Activated naive CD8-positive, alpha-beta T cell treated with anti-CD3 and anti-CD28 coated beads for 36 hours (primary cell): ENCODE results near the gene FAM81A. TPM values are rescaled to one million over a fixed set of nuclear protein-coding genes. Genes with fewer than 3 reads are reported as not detected.
"Not testable (repeated sequence)": the region's sequence is repeated elsewhere in the genome, so short reads cannot be mapped to it uniquely, and the experiment has no call there.

ENCODE experiments used
- DNase-seq: peaks from one replicate; pipeline ENCODE4 v3.0.0; 2021
- H3K27ac Mint-ChIP-seq: one replicate; pipeline ENCODE4 v1.8.0; 2022; ENCODE audit warnings: mild to moderate bottlenecking, moderate library complexity, mixed read lengths
- H3K27me3 Mint-ChIP-seq: one replicate; pipeline ENCODE4 v1.8.0; 2022; ENCODE audit warnings: mild to moderate bottlenecking, mixed read lengths
- H3K36me3 Mint-ChIP-seq: one replicate; pipeline ENCODE4 v1.8.0; 2021; ENCODE audit warnings: mild to moderate bottlenecking, mixed read lengths
- H3K4me1 Mint-ChIP-seq: one replicate; pipeline ENCODE4 v1.8.0; 2021; ENCODE audit warnings: mixed read lengths
- H3K4me3 Mint-ChIP-seq: one replicate; pipeline ENCODE4 v1.8.0; 2022; ENCODE audit warnings: mild to moderate bottlenecking, moderate library complexity, mixed read lengths
- H3K9me3 Mint-ChIP-seq: one replicate; pipeline ENCODE4 v1.8.0; 2022; ENCODE audit warnings: mixed read lengths
- total RNA-seq, 2 experiments: library from RNA; stranded (reverse); gene quantifications; one replicate each; pipeline ENCODE4 v1.2.3, GENCODE V29; 2021

FAM81A gene
- total RNA-seq, 2 experiments from 2014 or later, result 1.3 to 1.6 TPM

GRCh38 chr15:59444081-59444835 lies 6.3 kb downstream of the FAM81A start:
- H3K27me3 Mint-ChIP-seq, result peaks cover 13% of the 10 kb centered on the region
- no peaks in the 10 kb centered on the region for H3K9me3 Mint-ChIP-seq
- H3K4me1 Mint-ChIP-seq, result no peaks in the 10 kb centered on the region
- no peak overlapping the region for H3K27ac Mint-ChIP-seq
- no peak overlapping the region for H3K4me3 Mint-ChIP-seq
- H3K36me3 Mint-ChIP-seq, result no peaks in the 10 kb centered on the region
- no peak for DNase-seq

- no peak for DNase-seq
- H3K27ac Mint-ChIP-seq, result no peak overlapping the region
- no peaks in the 10 kb centered on the region for H3K4me1 Mint-ChIP-seq
- no peaks in the 10 kb centered on the region for H3K9me3 Mint-ChIP-seq
- H3K4me3 Mint-ChIP-seq, result no peak overlapping the region
- H3K36me3 Mint-ChIP-seq, result no peaks in the 10 kb centered on the region
- H3K27me3 Mint-ChIP-seq, result peaks cover 5% of the 10 kb centered on the region
Observed at GRCh38 chr15:59444980-59445545, 7.1 kb downstream of the FAM81A start.

GRCh38 chr15:59446232-59446957 lies 8.4 kb downstream of the FAM81A start:
- no peak for DNase-seq
- Mint-ChIP-seq H3K27ac (no peak overlapping the region), H3K27me3 (no peaks in the 10 kb centered on the region), H3K9me3 (no peaks in the 10 kb centered on the region), H3K36me3 (no peaks in the 10 kb centered on the region), H3K4me1 (no peaks in the 10 kb centered on the region), H3K4me3 (no peak overlapping the region)

- no peaks in the 10 kb centered on the region for H3K27me3 Mint-ChIP-seq
- H3K36me3 Mint-ChIP-seq, result no peaks in the 10 kb centered on the region
- no peaks in the 10 kb centered on the region for H3K9me3 Mint-ChIP-seq
- no peak overlapping the region for H3K4me3 Mint-ChIP-seq
- H3K27ac Mint-ChIP-seq, result no peak overlapping the region
- DNase-seq, result no peak
- no peaks in the 10 kb centered on the region for H3K4me1 Mint-ChIP-seq
Observed at GRCh38 chr15:59447367-59447766, 9.4 kb downstream of the FAM81A start.

- Mint-ChIP-seq H3K9me3 (no peaks in the 10 kb centered on the region), H3K4me3 (no peak overlapping the region), H3K4me1 (no peaks in the 10 kb centered on the region), H3K27me3 (no peaks in the 10 kb centered on the region), H3K36me3 (no peaks in the 10 kb centered on the region), H3K27ac (no peak overlapping the region)
- no peak for DNase-seq
Observed at GRCh38 chr15:59448871-59449270, 10.9 kb downstream of the FAM81A start.

GRCh38 chr15:59453474-59454215 lies 15.7 kb downstream of the FAM81A start:
- Mint-ChIP-seq H3K4me3 (no peak overlapping the region), H3K27me3 (no peaks in the 10 kb centered on the region), H3K36me3 (no peaks in the 10 kb centered on the region)

GRCh38 chr15:59456114-59456513 lies 18.1 kb downstream of the FAM81A start:
- no peaks in the 10 kb centered on the region for H3K4me1 Mint-ChIP-seq
- H3K9me3 Mint-ChIP-seq, result peaks cover under 1% of the 10 kb centered on the region
- no peaks in the 10 kb centered on the region for H3K36me3 Mint-ChIP-seq
- H3K27ac Mint-ChIP-seq, result no peak overlapping the region
- no peak for DNase-seq
- H3K27me3 Mint-ChIP-seq, result no peaks in the 10 kb centered on the region
- H3K4me3 Mint-ChIP-seq, result no peak overlapping the region

More at GRCh38 chr15:59453474-59454215, 15.7 kb downstream of the FAM81A start:
- no peak for DNase-seq
- H3K27ac Mint-ChIP-seq, result no peak overlapping the region
- no peaks in the 10 kb centered on the region for H3K9me3 Mint-ChIP-seq
- no peaks in the 10 kb centered on the region for H3K4me1 Mint-ChIP-seq

GRCh38 chr15:59457103-59457502 lies 19.1 kb downstream of the FAM81A start:
- no peak for DNase-seq
- H3K36me3 Mint-ChIP-seq, result peaks cover 4% of the 10 kb centered on the region

GRCh38 chr15:59461521-59461920 lies 23.5 kb downstream of the FAM81A start:
- H3K4me1 Mint-ChIP-seq, result no peaks in the 10 kb centered on the region
- H3K9me3 Mint-ChIP-seq, result peaks cover 19% of the 10 kb centered on the region
- H3K27me3 Mint-ChIP-seq, result peaks cover 8% of the 10 kb centered on the region
- DNase-seq, result no peak
- H3K36me3 Mint-ChIP-seq, result peaks cover 6% of the 10 kb centered on the region
- no peak overlapping the region for H3K27ac Mint-ChIP-seq
- no peak overlapping the region for H3K4me3 Mint-ChIP-seq

More at GRCh38 chr15:59457103-59457502, 19.1 kb downstream of the FAM81A start:
- Mint-ChIP-seq H3K4me1 (no peaks in the 10 kb centered on the region), H3K9me3 (peaks cover 6% of the 10 kb centered on the region), H3K27ac (no peak overlapping the region), H3K4me3 (no peak overlapping the region), H3K27me3 (peaks cover 4% of the 10 kb centered on the region)

- no peak overlapping the region for H3K27ac Mint-ChIP-seq
Observed at GRCh38 chr15:59473226-59473625, 35.2 kb downstream of the FAM81A start.

GRCh38 chr15:59475161-59475560 lies 37.2 kb downstream of the FAM81A start:
- H3K36me3 Mint-ChIP-seq, H3K4me1 Mint-ChIP-seq, H3K9me3 Mint-ChIP-seq, H3K27ac Mint-ChIP-seq, H3K4me3 Mint-ChIP-seq, DNase-seq, H3K27me3 Mint-ChIP-seq: not testable (repeated sequence)

More at GRCh38 chr15:59473226-59473625, 35.2 kb downstream of the FAM81A start:
- Mint-ChIP-seq H3K36me3 (peaks cover 2% of the 10 kb centered on the region), H3K4me3 (no peak overlapping the region), H3K4me1 (no peaks in the 10 kb centered on the region), H3K9me3 (no peaks in the 10 kb centered on the region), H3K27me3 (no peaks in the 10 kb centered on the region)
- DNase-seq, result no peak

- Mint-ChIP-seq H3K9me3 (peaks cover 3% of the 10 kb centered on the region), H3K4me3 (no peak overlapping the region), H3K27ac (no peak overlapping the region), H3K4me1 (no peaks in the 10 kb centered on the region), H3K36me3 (no peaks in the 10 kb centered on the region), H3K27me3 (peaks cover 14% of the 10 kb centered on the region)
- no peak for DNase-seq
Observed at GRCh38 chr15:59484399-59484798, 46.4 kb downstream of the FAM81A start.

- Mint-ChIP-seq H3K36me3 (no peaks in the 10 kb centered on the region), H3K4me1 (no peaks in the 10 kb centered on the region), H3K4me3 (no peak overlapping the region), H3K9me3 (peaks cover 5% of the 10 kb centered on the region), H3K27me3 (peaks cover 14% of the 10 kb centered on the region), H3K27ac (no peak overlapping the region)
- no peak for DNase-seq
Observed at GRCh38 chr15:59485036-59485435, 47.0 kb downstream of the FAM81A start.

- H3K4me3 Mint-ChIP-seq, H3K36me3 Mint-ChIP-seq, H3K4me1 Mint-ChIP-seq, H3K9me3 Mint-ChIP-seq, DNase-seq, H3K27ac Mint-ChIP-seq: not testable (repeated sequence)
- H3K27me3 Mint-ChIP-seq, result peaks cover 14% of the 10 kb centered on the region
Observed at GRCh38 chr15:59489485-59489884, 51.5 kb downstream of the FAM81A start.

- H3K27ac Mint-ChIP-seq, result no peak overlapping the region
- no peak for DNase-seq
- H3K4me1 Mint-ChIP-seq, result peaks cover 2% of the 10 kb centered on the region
- no peaks in the 10 kb centered on the region for H3K36me3 Mint-ChIP-seq
- H3K9me3 Mint-ChIP-seq, result peaks cover 5% of the 10 kb centered on the region
- no peak overlapping the region for H3K4me3 Mint-ChIP-seq
- H3K27me3 Mint-ChIP-seq, result peaks cover 7% of the 10 kb centered on the region
Observed at GRCh38 chr15:59491062-59491461, 53.1 kb downstream of the FAM81A start.
